Measurements from ENCODE around the gene GALNT10.

The GALNT10 gene

GRCh38 chr5:154409230-154409840 lies 218.8 kb downstream of the GALNT10 start:
- no peak overlapping the region for H3K4me3 ChIP-seq (ENCODE audit: low read depth in 1 of 2, low read length in 2 of 2)
- no peak overlapping the region for H3K27ac ChIP-seq (ENCODE audit: low read length)
- ATAC-seq (ENCODE audit: insufficient read depth, low read depth), result no peak
- no peaks in the 10 kb centered on the region for H3K27me3 ChIP-seq (ENCODE audit: insufficient read depth, low read length, poor library complexity)
- no peaks in the 10 kb centered on the region for H4K20me1 ChIP-seq (ENCODE audit: insufficient read depth, low read length)
- no peaks in the 10 kb centered on the region for H3K79me2 ChIP-seq (ENCODE audit: insufficient read depth, low read length)
- H2AFZ ChIP-seq (ENCODE audit: low read depth, low read length), result no peak overlapping the region
- H3K4me1 ChIP-seq (ENCODE audit: insufficient read depth, low read length), result peaks cover 6% of the 10 kb centered on the region
- DNase-seq, result no peak
- TF ChIP-seq, protein P1, sequence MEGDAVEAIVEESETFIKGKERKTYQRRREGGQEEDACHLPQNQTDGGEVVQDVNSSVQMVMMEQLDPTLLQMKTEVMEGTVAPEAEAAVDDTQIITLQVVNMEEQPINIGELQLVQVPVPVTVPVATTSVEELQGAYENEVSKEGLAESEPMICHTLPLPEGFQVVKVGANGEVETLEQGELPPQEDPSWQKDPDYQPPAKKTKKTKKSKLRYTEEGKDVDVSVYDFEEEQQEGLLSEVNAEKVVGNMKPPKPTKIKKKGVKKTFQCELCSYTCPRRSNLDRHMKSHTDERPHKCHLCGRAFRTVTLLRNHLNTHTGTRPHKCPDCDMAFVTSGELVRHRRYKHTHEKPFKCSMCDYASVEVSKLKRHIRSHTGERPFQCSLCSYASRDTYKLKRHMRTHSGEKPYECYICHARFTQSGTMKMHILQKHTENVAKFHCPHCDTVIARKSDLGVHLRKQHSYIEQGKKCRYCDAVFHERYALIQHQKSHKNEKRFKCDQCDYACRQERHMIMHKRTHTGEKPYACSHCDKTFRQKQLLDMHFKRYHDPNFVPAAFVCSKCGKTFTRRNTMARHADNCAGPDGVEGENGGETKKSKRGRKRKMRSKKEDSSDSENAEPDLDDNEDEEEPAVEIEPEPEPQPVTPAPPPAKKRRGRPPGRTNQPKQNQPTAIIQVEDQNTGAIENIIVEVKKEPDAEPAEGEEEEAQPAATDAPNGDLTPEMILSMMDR (IDR thresholded peaks at IDR 0.05; ENCODE audit: borderline replicate concordance, extremely low read depth, low read length, poor library complexity, severe bottlenecking), result no peak
- TF ChIP-seq EZH2 (IDR thresholded peaks at IDR 0.05; ENCODE audit: borderline replicate concordance, low read depth, low read length, severe bottlenecking), result no peak
- no peak overlapping the region for H3K9ac ChIP-seq (ENCODE audit: low read depth, low read length)
- H3K36me3 ChIP-seq (ENCODE audit: insufficient read depth, low read length), result peaks cover 8% of the 10 kb centered on the region; the same call in 1 of the 2 replicates
- H3K9me3 ChIP-seq (ENCODE audit: insufficient read depth, low read length, severe bottlenecking), result no peaks in the 10 kb centered on the region
- H3K4me2 ChIP-seq (ENCODE audit: insufficient read depth, low read length), result no peak overlapping the region

DNA sequence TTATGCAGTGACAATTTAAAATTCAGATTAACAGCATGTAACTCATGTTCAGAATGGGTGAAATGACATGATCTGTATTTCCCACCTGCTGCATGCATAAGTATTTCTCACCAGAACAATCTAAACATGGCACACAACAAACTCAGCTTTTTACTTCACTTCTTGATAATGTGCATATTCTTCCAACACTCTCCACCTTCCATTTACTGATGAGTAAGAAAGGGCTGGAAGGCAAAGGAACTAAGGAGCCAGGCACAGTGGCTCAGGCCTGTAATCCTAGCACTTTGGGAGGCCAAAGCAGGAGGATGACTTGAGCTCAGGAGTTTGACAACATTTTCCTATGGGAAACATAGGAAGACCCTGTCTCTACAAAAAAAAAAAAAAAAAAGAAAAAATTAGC lies 219.5 kb downstream of the GALNT10 start:
- no peak overlapping the region for H3K4me2 ChIP-seq (ENCODE audit: insufficient read depth, low read length)
- TF ChIP-seq, protein P1 (IDR thresholded peaks at IDR 0.05; ENCODE audit: borderline replicate concordance, extremely low read depth, low read length, poor library complexity, severe bottlenecking), result no peak
- TF ChIP-seq EZH2 (IDR thresholded peaks at IDR 0.05; ENCODE audit: borderline replicate concordance, low read depth, low read length, severe bottlenecking), result no peak

GRCh38 chr5:154410786-154411185 lies 220.3 kb downstream of the GALNT10 start:
- Histone ChIP-seq H3K79me2 (ENCODE audit: insufficient read depth, low read length) (no peaks in the 10 kb centered on the region), H2AFZ (ENCODE audit: low read depth, low read length) (no peak overlapping the region), H3K9ac (ENCODE audit: low read depth, low read length) (no peak overlapping the region), H3K9me3 (ENCODE audit: insufficient read depth, low read length, severe bottlenecking) (no peaks in the 10 kb centered on the region), H3K27me3 (ENCODE audit: insufficient read depth, low read length, poor library complexity) (no peaks in the 10 kb centered on the region), H3K4me1 (ENCODE audit: insufficient read depth, low read length) (no peaks in the 10 kb centered on the region), H3K27ac (ENCODE audit: low read length) (no peak overlapping the region), H3K4me3 (ENCODE audit: low read depth in 1 of 2, low read length in 2 of 2) (no peak overlapping the region), H3K36me3 (ENCODE audit: insufficient read depth, low read length) (peaks cover 8% of the 10 kb centered on the region; the same call in 1 of the 2 replicates), H4K20me1 (ENCODE audit: insufficient read depth, low read length) (no peaks in the 10 kb centered on the region), H3K4me2 (ENCODE audit: insufficient read depth, low read length) (no peak overlapping the region)
- ATAC-seq (ENCODE audit: insufficient read depth, low read depth) (no peak), DNase-seq (no peak)
- no peak for TF ChIP-seq EZH2 (IDR thresholded peaks at IDR 0.05; ENCODE audit: borderline replicate concordance, low read depth, low read length, severe bottlenecking)
- TF ChIP-seq, protein P1 (IDR thresholded peaks at IDR 0.05; ENCODE audit: borderline replicate concordance, extremely low read depth, low read length, poor library complexity, severe bottlenecking), result no peak

More for the DNA sequence above, 219.5 kb downstream of the GALNT10 start:
- H3K4me1 ChIP-seq (ENCODE audit: insufficient read depth, low read length), result peaks cover 5% of the 10 kb centered on the region
- ATAC-seq (ENCODE audit: insufficient read depth, low read depth) (no peak), DNase-seq (no peak)
- no peaks in the 10 kb centered on the region for H3K9me3 ChIP-seq (ENCODE audit: insufficient read depth, low read length, severe bottlenecking)
- H3K36me3 ChIP-seq (ENCODE audit: insufficient read depth, low read length), result peaks cover 8% of the 10 kb centered on the region; the same call in 1 of the 2 replicates
- no peak overlapping the region for H3K27ac ChIP-seq (ENCODE audit: low read length)
- no peak overlapping the region for H3K9ac ChIP-seq (ENCODE audit: low read depth, low read length)
- no peaks in the 10 kb centered on the region for H3K27me3 ChIP-seq (ENCODE audit: insufficient read depth, low read length, poor library complexity)
- no peaks in the 10 kb centered on the region for H4K20me1 ChIP-seq (ENCODE audit: insufficient read depth, low read length)
- H3K79me2 ChIP-seq (ENCODE audit: insufficient read depth, low read length), result no peaks in the 10 kb centered on the region
- no peak overlapping the region for H3K4me3 ChIP-seq (ENCODE audit: low read depth in 1 of 2, low read length in 2 of 2)
- no peak overlapping the region for H2AFZ ChIP-seq (ENCODE audit: low read depth, low read length)
